ENCODE data around the gene INO80C. TPM values are rescaled to one million over a fixed set of nuclear protein-coding genes. Genes with fewer than 3 reads are reported as not detected.

INO80C gene
- total RNA-seq, 2 experiments from 2014 or later: 5.9 to 10.3 TPM

- Histone ChIP-seq H3K4me1 (ENCODE audit: insufficient read depth, low read length, poor library complexity, severe bottlenecking) (no peaks in the 10 kb centered on the region), H3K36me3 (ENCODE audit: insufficient read depth, low read length) (no peaks in the 10 kb centered on the region), H3K9me3 (ENCODE audit: low read length) (no peaks in the 10 kb centered on the region), H3K9me2 (ENCODE audit: insufficient read depth, low read length) (no peaks in the 10 kb centered on the region), H3K27ac (ENCODE audit: low read depth, low read length, poor library complexity, severe bottlenecking) (no peak overlapping the region), H3K4me2 (ENCODE audit: low read length) (no peak overlapping the region), H3K79me2 (ENCODE audit: insufficient read depth, low read depth, low read length) (no peaks in the 10 kb centered on the region), H2AFZ (ENCODE audit: low read length) (no peak overlapping the region), H3K4me3 (ENCODE audit: low read depth, low read length, poor library complexity, severe bottlenecking) (no peak overlapping the region), H4K20me1 (ENCODE audit: insufficient read depth, low read length) (no peaks in the 10 kb centered on the region)
- TF ChIP-seq, protein P1, sequence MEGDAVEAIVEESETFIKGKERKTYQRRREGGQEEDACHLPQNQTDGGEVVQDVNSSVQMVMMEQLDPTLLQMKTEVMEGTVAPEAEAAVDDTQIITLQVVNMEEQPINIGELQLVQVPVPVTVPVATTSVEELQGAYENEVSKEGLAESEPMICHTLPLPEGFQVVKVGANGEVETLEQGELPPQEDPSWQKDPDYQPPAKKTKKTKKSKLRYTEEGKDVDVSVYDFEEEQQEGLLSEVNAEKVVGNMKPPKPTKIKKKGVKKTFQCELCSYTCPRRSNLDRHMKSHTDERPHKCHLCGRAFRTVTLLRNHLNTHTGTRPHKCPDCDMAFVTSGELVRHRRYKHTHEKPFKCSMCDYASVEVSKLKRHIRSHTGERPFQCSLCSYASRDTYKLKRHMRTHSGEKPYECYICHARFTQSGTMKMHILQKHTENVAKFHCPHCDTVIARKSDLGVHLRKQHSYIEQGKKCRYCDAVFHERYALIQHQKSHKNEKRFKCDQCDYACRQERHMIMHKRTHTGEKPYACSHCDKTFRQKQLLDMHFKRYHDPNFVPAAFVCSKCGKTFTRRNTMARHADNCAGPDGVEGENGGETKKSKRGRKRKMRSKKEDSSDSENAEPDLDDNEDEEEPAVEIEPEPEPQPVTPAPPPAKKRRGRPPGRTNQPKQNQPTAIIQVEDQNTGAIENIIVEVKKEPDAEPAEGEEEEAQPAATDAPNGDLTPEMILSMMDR (conservative IDR thresholded peaks at IDR 0.05; ENCODE audit: low read length): no peak
- no peak for TF ChIP-seq EZH2phosphoT487 (IDR thresholded peaks at IDR 0.05; ENCODE audit: borderline replicate concordance, low read depth, low read length)
- ChIA-PET CTCF (ENCODE audit: unreplicated experiment) (no interaction called here), POLR2A (no interaction called here)
- intact Hi-C loops (cut with micrococcal nuclease; ENCODE audit: unreplicated experiment): no loop called here
- BruUV-seq (replicated peaks): no TSS peak
- DNase-seq (ENCODE audit: low spot score): no peak
Measured at GRCh38 chr18:35528749-35529274, 31.1 kb upstream of the INO80C start.

GRCh38 chr18:35526495-35527059 lies 28.8 kb upstream of the INO80C start:
- no peaks in the 10 kb centered on the region for H3K9me2 ChIP-seq (ENCODE audit: insufficient read depth, low read length)
- H3K27ac ChIP-seq (ENCODE audit: low read depth, low read length, poor library complexity, severe bottlenecking): no peak overlapping the region
- H2AFZ ChIP-seq (ENCODE audit: low read length): no peak overlapping the region
- no peak for TF ChIP-seq EZH2phosphoT487 (IDR thresholded peaks at IDR 0.05; ENCODE audit: borderline replicate concordance, low read depth, low read length)
- H3K36me3 ChIP-seq (ENCODE audit: insufficient read depth, low read length): no peaks in the 10 kb centered on the region
- no peaks in the 10 kb centered on the region for H3K4me1 ChIP-seq (ENCODE audit: insufficient read depth, low read length, poor library complexity, severe bottlenecking)
- ChIA-PET CTCF (ENCODE audit: unreplicated experiment) (no interaction called here), POLR2A (no interaction called here)
- H4K20me1 ChIP-seq (ENCODE audit: insufficient read depth, low read length): no peaks in the 10 kb centered on the region
- intact Hi-C loops (cut with micrococcal nuclease; ENCODE audit: unreplicated experiment): no loop called here
- no TSS peak for BruUV-seq (replicated peaks)
- no peak overlapping the region for H3K4me2 ChIP-seq (ENCODE audit: low read length)
- no peak for DNase-seq (ENCODE audit: low spot score)
- H3K9me3 ChIP-seq (ENCODE audit: low read length): no peaks in the 10 kb centered on the region
- H3K79me2 ChIP-seq (ENCODE audit: insufficient read depth, low read depth, low read length): no peaks in the 10 kb centered on the region
- no peak overlapping the region for H3K4me3 ChIP-seq (ENCODE audit: low read depth, low read length, poor library complexity, severe bottlenecking)

- no peaks in the 10 kb centered on the region for H3K79me2 ChIP-seq (ENCODE audit: insufficient read depth, low read depth, low read length)
- H3K36me3 ChIP-seq (ENCODE audit: insufficient read depth, low read length): no peaks in the 10 kb centered on the region
- no TSS peak for BruUV-seq (replicated peaks)
- TF ChIP-seq, protein P1 (conservative IDR thresholded peaks at IDR 0.05; ENCODE audit: low read length): no peak
- no peak for TF ChIP-seq EZH2phosphoT487 (IDR thresholded peaks at IDR 0.05; ENCODE audit: borderline replicate concordance, low read depth, low read length)
- H3K9me3 ChIP-seq (ENCODE audit: low read length): no peaks in the 10 kb centered on the region
- H3K27ac ChIP-seq (ENCODE audit: low read depth, low read length, poor library complexity, severe bottlenecking): no peak overlapping the region
- no peaks in the 10 kb centered on the region for H3K9me2 ChIP-seq (ENCODE audit: insufficient read depth, low read length)
- ChIA-PET CTCF (ENCODE audit: unreplicated experiment) (interaction anchor here (0.6 kb wide), 1 partner anchor 24 kb away, joined by 3 read pairs; no protein-coding TSS in a partner anchor), POLR2A (no interaction called here)
- H4K20me1 ChIP-seq (ENCODE audit: insufficient read depth, low read length): no peaks in the 10 kb centered on the region
- no peak overlapping the region for H3K4me2 ChIP-seq (ENCODE audit: low read length)
- intact Hi-C loops (cut with micrococcal nuclease; ENCODE audit: unreplicated experiment): no loop called here
- no peak overlapping the region for H3K4me3 ChIP-seq (ENCODE audit: low read depth, low read length, poor library complexity, severe bottlenecking)
- no peaks in the 10 kb centered on the region for H3K4me1 ChIP-seq (ENCODE audit: insufficient read depth, low read length, poor library complexity, severe bottlenecking)
- no peak overlapping the region for H2AFZ ChIP-seq (ENCODE audit: low read length)
- no peak for DNase-seq (ENCODE audit: low spot score)
Measured at GRCh38 chr18:35525795-35526494, 28.2 kb upstream of the INO80C start.

All from OCI-LY7 (cell line).